NCI-H524 (cell line): ENCODE data around the gene RASGRF2.

Experiments
- DNase-seq, 2 experiments: peaks; one replicate each; lab custom pipeline; 2025; lab: John Stamatoyannopoulos, UW

Gene RASGRF2

DNA sequence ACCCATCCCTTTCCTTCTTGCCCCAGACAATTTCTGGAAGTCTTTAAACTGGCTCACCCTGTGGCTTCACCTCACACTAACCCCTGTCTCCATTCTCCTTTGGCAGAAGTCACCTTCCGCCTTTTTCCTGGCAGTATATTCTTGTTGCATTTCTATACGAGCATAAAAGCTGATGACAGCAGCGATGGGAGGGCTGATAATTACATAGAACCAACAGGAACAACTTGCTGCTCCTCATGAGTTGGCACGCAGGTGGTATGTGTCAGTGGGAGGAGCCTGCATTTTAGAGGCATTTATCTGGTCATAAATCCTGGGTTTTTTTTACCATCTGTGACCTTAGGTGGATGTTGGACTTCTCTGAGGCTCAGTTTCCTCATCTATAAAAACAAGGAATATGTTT, 211.6 kb downstream of the RASGRF2 start:
- no peak for DNase-seq

DNA sequence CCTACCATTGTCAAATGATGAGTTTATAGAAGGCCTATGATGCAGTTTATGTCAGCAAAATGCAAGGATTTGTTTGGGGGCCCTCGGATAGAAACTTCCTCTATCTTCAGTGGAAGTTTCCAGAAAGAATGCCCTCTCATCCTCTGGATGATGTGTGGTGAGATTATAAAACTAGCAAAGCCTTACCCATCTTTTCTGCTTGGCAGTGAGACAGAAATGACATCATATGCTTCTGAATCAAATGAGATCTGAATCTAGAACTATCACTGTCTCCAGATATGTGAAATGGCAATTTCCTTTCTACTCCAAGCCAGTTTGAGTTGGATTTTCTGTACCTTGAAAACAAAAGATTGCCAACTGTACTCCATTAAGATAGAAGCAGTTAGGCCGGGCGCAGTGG, 212.5 kb downstream of the RASGRF2 start:
- no peak for DNase-seq

DNA sequence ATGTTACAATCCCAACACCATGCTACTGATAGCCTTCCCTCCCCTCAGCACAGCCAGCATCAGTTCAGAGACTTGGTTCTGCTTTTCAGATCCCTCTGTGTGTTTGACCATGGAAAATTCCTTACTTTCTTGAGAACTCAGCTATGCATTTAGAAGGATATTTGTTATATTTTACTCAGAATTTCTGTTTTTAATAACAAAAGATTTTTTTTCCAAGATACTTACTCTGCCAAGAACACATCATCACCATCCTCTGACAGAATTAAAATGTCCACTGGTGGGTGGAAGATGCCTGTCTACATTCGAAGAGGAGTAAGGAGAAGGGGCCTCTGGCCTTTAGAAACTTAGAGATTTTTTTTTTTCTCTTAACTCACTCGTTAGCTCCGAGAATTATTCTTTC, 216.9 kb downstream of the RASGRF2 start:
- DNase-seq = no peak

DNA sequence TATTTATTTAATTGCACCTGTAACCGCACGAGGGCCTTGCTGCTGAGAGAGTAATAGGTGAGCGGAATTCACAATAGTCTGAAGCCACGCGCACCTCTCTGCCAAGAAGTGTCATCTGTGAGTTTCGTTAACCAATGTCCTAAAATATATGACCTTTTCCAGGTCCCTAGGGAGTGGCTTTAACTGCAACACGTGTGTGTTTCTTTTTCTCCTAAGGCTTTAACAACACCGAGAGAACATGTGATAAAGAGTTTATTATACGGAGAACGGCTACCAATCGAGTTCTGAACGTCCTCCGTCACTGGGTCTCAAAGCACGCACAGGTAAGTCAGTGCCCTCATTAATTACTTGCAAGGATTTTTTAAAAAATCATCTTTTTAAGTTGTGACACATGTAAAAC, 219.8 kb downstream of the RASGRF2 start:
- DNase-seq = no peak

DNA sequence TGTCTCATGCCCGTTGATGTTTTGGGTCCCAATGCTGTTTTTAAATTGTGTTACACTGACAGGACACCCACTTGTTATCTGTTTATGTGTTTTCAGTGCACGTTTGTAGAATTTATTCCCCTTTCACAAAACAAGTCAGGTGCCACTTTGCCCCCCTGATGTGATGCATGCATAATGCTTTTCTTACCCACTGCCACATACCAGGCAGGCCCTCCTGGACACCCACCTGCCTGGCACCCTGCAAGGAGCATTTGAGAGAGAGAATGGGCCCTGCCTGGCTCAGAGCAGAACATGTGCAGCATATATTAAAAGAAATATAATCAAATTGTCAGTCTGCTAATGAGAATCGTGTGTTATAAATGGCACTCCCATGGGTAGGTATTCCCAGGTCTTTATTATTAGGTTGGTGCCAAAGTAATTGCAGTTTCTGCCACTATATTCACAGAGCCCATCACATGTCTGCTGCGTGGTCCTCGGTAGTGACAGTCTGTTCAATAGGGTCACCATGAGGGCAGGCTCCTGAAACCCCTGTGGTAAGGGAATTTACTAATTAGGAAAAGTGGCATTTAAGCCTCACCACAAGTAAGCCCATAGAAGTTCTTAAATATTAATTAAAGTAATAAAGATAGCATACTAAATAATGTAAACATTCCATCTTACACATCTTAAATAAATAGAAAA, 220.8 kb downstream of the RASGRF2 start:
- no peak for DNase-seq

DNA sequence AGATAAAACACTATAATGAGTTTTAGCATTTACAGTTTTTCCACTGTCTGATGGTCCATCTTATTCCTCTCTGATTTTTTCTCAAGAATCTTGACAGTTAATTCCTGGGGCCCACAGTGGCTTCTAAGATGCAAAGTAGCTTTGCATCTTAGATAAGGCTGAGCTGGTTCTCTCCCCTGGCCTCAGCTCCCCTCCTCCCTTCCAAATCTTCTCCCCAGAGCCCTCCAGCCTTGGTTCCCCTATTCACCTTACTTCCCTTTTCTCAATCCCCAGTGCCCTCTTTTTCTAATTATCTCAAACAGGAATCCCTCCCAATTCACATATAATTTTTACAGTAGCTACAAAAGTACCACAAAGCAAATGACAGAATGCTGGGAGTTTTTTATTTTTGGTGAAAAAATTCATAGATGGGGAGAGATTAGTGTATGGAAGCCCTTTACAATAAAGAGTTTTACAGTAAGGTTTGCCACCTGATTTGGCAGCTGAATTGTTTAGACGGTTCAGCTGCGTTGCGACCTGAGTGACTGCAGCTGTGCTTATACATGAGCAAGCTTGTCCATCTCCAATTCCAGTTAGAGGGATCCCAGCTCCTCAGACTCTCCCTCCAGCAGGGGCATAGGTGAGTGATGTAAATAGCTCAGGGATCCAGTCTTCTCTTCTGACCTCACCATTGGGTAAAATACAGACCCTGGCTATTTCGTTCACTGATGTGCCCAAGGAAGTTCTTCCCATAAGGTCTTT, 221.6 kb downstream of the RASGRF2 start:
- DNase-seq = no peak

DNA sequence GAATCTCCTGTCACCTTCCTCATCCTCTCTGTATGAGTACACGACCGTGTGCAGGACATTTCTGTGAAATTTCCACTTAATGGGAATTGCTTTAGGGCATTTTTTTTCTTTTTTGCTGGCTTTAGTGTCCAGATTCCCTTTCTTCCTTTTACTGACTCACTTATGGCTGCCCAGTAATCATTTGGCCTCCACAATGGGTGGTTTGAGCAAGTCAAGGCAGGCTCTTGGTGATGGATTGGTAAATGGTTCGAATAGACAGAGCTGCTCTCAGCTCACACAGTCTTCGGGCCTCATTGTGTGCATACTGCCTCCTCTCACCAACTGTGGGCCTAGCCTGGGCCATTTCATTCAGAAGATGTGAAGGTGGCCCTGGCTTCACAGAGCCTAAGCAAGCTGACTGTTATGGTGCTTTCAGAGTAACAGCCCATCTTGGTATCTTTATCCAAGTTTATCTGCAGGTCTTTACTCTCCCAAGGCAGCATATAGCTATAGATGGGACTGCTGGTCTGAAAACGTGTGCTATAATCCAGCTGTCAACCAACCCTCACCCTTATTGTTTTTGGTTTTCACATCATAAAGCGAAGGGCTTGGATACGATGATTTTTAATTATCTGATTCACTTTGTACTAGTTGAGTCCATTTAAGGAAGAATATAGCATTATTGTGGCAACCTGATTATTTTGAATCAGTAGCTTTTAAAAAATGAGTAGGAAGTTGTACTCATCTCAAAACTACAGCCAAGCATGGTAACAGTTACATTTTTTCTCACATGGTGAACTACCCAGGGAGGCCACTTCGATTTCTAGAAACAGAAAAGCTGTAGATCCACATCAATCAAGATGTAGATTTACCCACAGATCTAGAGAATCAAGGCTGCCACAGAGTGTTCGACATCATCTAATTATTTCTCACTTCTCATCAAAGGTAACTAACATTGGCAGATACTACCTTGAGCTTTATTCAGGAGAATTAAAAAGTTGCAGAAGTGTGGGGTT, 222.5 kb downstream of the RASGRF2 start:
- DNase-seq = no peak

DNA sequence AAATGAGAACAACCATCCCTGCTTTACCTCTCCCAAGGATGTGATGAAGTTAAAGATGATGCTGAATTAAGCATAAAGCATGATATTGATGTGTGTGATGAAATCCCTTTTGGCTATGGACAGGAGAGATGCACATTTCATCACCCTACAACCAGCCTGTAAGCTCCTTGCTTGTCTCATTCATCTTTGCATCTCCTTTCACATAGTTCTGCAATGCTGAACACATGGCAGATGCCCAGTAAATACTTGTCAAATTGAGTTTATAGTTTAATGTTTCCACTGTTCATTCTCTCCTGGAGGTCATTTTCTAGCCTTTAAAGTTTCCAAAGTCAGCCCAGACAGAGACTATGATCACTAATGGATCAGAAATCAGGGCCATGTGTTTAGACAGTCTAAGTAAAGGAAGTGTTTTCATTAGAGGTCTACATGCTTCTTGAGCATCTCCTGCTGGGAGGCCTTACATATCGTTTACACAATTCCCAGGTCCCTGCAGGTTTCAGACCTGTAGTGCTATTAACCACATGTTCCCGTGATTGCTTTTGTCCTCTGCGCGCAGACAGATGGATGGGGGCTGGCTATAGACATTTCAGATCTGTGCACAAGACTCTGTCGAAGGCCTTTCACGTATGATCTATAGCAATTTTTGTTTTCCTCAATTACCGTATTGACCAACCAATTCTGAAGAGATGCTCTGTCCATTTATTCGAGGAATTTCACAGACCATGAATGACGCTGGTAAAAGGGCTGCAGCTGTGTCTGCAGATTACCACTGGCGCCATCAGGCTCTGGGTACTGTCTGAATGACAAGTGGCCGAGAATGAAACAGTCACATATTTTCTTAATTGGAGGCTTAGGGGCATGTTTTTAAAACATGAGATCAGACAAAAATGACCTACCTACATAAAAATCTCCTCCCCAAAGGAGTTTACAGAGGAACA, 223.9 kb downstream of the RASGRF2 start:
- DNase-seq = peak; percentile 80 to 88

DNA sequence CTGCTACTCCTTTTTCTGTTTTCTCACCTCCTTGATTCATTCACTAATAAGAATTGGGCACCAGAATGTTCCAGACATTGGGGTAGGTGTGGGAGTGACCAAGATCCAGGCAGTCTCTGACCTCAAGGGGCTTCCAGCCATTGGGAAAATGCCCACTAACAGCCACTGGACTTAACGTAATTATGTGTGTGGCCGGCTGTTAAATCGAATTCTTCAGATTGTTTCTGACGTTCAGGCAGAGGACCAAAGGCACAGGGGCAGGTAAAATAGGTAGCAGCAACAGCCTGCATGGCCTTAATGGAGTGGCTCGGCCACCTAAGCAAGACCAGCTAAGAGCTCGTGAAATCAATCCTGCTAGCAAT, 224.6 kb downstream of the RASGRF2 start:
- no peak for DNase-seq

DNA sequence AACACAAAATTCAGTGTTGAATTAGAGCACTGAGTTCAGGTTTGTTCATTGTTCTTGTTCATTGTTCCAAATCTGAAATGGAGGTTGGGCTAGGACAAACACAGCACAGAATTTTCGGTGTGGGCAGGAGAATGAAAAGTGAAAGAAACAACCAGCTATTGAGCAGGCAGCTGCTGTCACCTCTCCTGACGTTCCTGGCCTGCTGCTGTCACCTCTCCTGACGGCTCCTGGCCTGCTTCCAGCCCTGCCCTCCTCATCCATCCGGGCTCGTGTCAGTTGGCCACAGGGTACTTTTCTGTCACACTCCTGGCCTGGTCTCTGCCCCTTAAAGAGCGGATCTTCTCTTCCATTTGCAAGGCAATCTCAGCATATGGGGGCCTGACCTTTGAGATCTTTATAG, 227.7 kb downstream of the RASGRF2 start:
- peak; percentile 33 to 65 for DNase-seq

DNA sequence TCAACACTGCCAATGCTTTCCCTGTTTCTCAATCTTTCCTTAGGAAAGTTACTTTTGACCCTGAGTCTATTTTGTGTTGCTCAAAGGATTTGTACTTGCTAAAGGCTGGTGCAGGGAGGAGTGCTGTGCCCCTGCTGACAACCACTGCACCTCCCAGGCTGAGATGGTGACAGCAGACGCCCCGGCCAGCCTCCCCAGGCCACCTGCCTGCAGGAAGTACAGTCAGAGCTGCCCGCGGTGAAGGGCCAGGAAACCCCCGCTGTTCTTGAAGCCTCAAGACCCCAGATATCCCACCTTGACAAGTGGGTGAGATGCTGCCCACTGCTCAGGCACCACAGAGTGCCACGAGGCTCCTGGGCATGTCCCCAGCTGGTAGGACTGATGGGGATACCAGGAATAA, 228.8 kb downstream of the RASGRF2 start:
- no peak for DNase-seq

DNA sequence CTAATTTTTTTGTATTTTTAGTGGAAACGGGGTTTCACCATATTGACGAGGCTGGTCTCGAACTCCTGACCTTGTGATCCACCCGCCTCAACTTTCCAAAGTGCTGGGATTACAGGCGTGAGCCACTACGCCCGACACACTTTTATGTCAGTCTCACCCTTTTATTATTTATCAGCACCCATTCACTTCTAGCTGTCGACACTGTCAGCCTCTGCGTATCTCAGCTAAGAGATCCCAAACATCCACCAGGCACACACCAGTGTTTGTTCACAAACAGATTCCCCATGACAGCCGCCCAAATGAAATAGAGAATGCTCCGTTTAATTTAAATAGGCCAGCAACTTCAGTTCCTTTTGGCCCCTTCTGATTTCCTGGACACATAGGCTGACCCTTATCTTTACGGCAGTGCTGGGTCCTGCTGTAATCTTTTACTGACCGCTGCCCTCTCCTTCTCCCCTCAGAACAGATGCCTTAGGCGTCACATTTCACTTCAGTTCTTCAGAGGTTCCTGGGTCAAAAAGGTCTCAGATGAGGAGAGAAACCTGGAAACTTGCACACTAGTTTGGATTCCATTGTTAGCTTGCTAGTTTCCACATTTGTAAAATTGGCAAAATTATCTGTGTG, 229.8 kb downstream of the RASGRF2 start:
- DNase-seq = no peak

DNA sequence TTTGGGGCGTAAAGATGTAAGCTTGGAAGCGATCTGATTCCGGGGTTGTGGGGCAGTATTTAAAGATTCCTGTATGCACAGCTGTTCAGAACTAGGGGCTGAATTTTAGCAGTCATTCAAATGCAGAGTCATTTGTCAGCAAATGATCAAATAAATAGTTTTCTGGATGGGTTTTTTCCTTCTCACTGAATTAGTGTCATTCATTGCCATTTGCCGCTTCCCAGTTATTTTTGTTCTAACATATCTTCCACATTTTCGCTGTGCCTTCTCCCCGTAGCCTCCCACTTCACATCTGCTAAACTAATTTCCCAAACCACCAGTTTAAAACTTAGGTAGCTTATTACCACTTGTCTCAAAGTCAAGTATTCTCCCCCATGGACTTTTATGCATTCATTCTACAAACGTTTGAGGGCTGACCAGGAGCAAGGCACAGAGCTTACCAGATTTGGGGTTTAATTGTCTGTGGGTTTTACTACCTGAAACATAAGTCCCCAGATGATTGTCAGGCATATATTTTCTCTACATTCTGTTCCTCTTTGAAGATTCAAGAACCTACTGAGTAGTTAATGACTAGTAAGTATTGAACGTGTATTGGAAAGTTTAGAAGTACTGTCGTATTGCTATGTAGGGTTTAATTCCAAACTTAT, 231.7 kb downstream of the RASGRF2 start:
- DNase-seq = no peak

DNA sequence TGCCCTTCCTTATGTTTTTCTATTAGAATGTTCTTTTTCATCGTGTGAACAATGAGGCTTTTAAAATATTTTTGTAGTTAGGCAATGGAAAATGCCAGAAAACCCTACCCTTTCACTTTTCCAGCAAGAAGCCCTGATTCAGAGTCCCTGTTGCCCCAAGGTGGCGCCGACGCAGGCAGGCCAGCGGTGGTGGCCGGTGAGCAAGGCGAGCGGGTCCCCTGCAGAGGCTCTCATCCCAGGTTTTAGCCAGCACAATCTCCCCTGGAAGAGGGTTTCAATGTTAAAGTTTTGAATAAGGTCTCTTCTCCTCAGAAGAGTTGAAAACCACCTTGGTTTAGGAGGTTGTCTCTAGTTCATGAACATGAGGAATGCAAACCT, 232.2 kb downstream of the RASGRF2 start:
- DNase-seq = no peak

DNA sequence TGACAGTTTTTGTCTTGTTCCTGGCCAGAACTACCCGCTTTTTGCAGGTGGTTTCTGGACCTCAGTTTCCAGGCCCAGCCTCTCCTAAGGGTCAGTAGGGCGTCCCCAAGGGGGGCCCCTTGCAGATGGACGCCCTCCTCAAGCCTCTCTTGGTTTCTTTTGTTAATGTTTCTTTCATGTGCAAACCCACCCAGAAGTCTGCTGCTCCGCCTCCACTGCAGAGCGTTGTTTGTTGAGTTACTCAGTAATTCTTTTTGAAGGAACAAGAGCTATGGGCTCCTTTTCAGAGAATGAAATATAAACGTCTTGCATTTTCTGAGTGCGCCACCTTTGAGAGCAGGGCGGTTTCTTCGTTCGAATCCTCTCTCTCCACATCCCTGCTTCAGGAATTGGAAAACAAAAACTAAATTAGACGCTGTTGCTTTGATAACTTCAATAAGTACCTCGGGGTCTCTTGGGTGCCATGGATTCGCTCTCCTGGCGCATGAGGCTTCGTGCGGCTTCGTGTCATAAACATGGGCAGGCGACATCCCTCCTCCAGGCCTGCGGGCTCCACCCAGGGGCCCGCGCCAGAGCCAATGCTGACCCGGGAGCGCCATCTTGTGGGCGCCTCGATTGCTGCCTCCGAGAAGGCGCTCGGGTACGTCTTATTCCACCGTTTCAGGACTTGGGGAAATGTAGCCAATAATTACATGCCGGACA, 234.6 kb downstream of the RASGRF2 start:
- DNase-seq = peak; percentile 76 to 82

DNA sequence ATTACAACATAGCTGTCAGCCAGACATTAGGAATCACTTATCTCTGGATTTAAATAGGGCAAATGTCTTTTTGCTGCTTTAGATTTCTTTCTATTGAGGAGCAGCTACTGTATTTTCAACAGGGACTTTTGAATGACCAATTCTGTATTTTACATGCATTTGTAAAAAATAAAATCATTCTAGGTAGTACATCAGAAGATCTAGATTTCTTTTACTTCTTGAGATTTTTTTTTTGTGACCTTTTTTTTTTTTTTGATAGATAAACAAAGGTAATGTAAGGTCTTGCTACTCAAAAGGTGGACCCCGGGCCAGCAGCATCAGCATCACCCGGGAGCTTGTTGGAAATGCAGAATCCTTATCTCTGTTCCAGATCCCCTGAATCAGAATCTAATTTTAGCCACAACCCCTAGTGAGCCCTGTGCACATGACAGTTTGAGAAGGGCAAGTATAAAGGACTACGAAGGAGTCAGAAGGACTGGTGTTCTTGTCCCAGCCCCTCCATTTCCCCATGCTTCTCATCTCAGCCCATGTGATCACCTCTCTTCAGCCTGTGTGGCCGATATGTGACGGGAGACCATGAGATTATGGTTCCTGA, 235.3 kb downstream of the RASGRF2 start:
- no peak for DNase-seq

DNA sequence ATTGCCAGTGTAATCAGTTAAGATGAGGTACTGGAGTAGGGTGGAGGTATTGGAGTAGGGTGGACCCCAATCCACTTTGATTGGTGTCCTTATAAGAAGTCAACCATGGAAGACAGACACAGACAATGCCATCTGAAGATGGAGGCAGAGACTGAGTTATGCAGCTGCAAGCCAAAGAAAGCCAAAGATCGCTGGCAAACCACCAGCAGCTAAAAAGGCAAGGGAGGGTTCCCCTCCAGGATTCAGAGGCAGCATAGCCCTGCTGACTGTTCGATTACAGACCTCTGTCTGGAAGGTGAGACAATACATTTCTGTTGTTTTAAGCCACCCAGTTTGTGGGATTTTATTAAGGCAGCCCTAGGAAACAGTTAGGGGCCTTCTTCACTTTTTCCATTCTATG, 242.5 kb downstream of the RASGRF2 start:
- no peak for DNase-seq

DNA sequence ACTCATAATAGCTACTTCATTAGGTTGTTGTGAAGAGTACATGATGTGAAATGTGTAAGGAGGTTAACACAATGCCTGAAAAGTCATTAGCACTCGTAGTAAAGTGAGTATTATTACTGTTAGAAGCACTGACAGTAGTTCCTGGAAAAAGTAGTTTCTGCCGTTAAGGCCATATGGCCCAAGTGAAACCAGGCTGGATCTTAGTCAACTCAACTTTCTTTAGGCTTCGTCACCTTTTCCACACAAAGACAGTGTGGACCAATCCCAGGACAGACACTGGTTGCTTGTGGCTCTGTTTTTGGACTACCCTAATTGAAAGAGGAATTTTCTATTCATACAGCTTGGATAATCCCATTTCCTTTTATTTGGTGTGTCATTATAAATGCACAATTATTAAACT, 243.6 kb downstream of the RASGRF2 start:
- no peak for DNase-seq

DNA sequence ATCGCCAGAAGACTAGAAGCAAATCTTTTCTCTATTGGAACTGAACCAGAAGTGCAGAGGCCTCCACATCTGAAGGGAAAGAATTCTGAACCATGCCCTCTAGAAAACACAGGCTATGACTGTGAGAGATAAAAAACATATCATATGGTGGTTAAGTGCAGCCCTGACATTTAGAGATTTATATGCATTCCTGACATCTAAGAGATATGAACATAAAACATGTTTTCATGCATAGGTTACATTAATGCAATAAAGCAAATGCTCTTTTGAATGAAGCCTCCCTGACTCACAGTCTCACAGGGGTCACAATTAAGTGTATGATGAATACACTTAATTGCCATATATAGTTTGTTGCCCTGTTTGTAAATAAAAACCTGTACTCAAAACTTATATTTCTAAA, 244.0 kb downstream of the RASGRF2 start:
- no peak for DNase-seq

DNA sequence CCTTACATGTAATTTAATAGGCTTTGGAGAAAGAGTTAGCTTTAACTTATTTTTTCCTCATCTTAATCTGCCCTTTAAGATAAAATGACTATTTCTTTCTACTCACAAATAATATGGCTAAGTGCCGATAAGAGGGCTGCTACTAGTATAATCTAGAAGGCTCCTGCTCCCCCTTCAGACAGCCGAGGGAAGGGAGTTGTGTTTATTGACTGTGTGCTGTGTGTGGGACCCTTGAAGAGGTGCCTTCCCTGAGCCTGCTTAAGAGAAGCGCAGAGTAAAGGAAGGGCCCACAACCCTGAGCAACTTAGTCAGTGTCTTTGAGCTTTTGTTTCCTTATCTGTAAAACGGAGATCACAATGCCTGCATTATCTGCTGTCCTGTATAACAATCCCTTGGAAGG, 244.9 kb downstream of the RASGRF2 start:
- no peak for DNase-seq
